Stimulated activated CD4-positive, alpha-beta T cell treated with anti-CD3 and anti-CD28 coated beads, TNF-alpha, amount 100 ng/mL, for 4 hours (primary cell): Measurements from ENCODE around the gene GPR137B.

Source experiments
- DNase-seq, 3 experiments: peaks; one replicate each; pipeline ENCODE4 v3.0.0-alpha.2; 2020; ENCODE audit warnings: low read depth in 3 of 3

Gene GPR137B

DNA sequence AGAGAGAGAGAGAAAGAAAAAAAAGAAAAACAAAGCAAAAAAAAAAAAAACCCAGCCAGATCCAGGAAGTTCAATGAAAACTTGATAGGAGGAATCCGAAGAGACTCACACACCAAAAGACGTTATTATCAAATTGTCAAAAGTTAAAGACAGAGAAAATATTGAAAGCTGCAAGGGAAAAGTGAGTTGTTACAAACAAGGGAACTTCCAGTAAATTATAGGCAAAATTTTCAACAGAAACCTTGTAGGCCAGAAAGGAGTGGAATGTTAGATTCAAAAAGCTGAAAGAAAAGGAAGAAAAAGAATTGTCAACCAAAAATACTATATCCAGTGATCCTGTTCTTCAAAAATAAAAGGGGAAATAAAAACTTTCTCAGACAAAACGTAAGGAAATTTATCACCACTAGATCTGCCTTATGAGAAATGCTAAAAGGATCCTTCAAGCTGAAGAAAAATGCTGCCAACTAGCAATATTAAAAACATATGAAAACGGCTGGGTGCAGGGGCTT, 115.8 kb downstream of the GPR137B start:
- DNase-seq = no peak
